Measurements from ENCODE around the gene RBM44. TPM values are rescaled to one million over a fixed set of nuclear protein-coding genes. Genes with fewer than 3 reads are reported as not detected.
A peak's percentile ranks its signal among the peaks of the same experiment; 100 is the strongest.
"Not testable (repeated sequence)": the region's sequence is repeated elsewhere in the genome, so short reads cannot be mapped to it uniquely, and the experiment has no call there.

The RBM44 gene
- under 1 TPM; 0.38 to 0.47 TPM for total RNA-seq
- long read RNA-seq: 0 reads

GRCh38 chr2:237798236-237799059, at the start of gene RBM44:
Gene RBM44 (plus strand): TSS chr2:237798779. CDS start chr2:237813610, 14,831 bp downstream.
- ATAC-seq (no peak), DNase-seq (no peak)
- intact Hi-C loops (cut with DNase I): no loop called here

GRCh38 chr2:237749002-237749401, 49.6 kb upstream of the RBM44 start:
- ATAC-seq: no peak
- intact Hi-C loops (cut with DNase I): loop anchor here in 1 of 2 donors (5.0 kb wide), 2 partner anchors 77 to 167 kb away; no protein-coding TSS in a partner anchor
- DNase-seq: no peak

DNA sequence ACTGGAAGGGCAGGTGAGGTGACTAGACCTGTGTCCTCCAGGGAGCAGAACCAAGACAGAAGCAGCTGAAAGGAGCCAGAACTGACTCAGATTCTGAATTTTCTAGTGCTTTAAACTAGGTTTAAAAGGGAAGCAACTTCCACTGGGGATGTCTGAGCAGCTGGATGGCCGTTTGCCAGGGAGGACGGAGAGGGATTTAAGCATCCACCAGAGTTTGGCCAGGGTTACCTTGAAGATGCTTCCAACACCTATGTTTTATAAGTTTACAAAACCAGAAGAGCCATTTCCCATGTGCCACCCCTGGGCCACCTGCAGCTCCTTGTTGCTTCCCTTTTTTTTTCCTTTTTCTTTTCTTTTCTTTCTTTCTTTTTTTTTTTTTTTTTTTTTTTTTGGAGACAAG, 48.6 kb upstream of the RBM44 start:
- intact Hi-C loops (cut with DNase I): loop anchor here in 1 of 2 donors (5.0 kb wide), 2 partner anchors 78 to 168 kb away; no protein-coding TSS in a partner anchor

GRCh38 chr2:237750441-237750840, 48.1 kb upstream of the RBM44 start:
- DNase-seq; ATAC-seq; intact Hi-C loops (cut with DNase I): not testable (repeated sequence)

More for the DNA sequence above, 48.6 kb upstream of the RBM44 start:
- ATAC-seq: no peak
- DNase-seq: no peak

- intact Hi-C loops (cut with DNase I): no loop called here
- ATAC-seq (peak in 1 of 2 donors; percentile 41), DNase-seq (no peak)
Observed at GRCh38 chr2:237752761-237753165, 45.8 kb upstream of the RBM44 start.

GRCh38 chr2:237754182-237754581, 44.4 kb upstream of the RBM44 start:
- ATAC-seq (peak in 1 of 2 donors; percentile 59), DNase-seq (no peak)
- intact Hi-C loops (cut with DNase I): no loop called here

- DNase-seq: no peak
- ATAC-seq: peak in 1 of 2 donors; percentile 21
- intact Hi-C loops (cut with DNase I): no loop called here
Observed at GRCh38 chr2:237754626-237755248, 43.8 kb upstream of the RBM44 start.

DNA sequence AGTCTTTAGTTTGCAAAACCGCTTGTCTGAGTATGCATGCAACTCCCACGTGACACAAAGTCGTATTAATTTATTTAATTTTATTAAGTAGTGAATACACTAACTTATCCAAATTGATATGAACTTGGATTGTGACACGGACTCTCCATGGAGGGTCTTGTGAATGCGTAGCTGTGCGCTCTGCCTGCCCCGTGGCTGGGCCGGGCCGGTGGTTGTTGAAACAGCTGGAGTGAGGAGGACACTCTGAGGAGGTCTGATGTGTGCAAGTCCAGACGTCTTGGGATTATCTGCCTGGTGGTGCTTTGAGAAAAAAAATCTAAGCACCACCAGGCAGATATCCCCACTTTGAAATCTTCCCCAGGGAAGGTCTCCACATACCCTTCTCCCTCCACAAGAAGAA, 41.0 kb upstream of the RBM44 start:
- ATAC-seq (no peak), DNase-seq (no peak)
- intact Hi-C loops (cut with DNase I): no loop called here

DNA sequence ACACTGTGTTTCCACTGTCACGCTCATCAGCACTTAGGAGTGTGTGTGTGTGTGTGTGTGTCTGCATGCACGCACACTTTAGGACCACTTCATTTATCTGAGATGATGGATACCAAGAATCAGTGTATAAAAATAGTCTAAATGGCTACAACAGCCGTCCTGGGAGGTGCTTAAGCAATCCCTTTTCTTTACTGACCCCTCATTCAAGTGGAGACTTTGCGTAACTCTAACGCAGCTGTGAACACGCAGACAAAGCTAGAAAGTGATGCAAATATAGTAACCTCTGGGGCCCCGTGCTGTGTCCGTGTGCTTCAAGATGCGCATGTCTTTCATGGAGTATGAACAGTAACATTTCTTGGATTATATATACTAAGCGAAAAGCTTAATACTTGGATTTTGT, 40.4 kb upstream of the RBM44 start:
- intact Hi-C loops (cut with DNase I): no loop called here
- DNase-seq: no peak
- peak in 1 of 2 donors; percentile 25 for ATAC-seq

GRCh38 chr2:237759176-237759575, 39.4 kb upstream of the RBM44 start:
- no peak for ATAC-seq
- intact Hi-C loops (cut with DNase I): no loop called here
- no peak for DNase-seq

GRCh38 chr2:237760506-237761502, 37.8 kb upstream of the RBM44 start:
- DNase-seq (no peak), ATAC-seq (no peak)
- intact Hi-C loops (cut with DNase I): no loop called here

- DNase-seq; intact Hi-C loops (cut with DNase I); ATAC-seq: not testable (repeated sequence)
Observed at GRCh38 chr2:237762291-237763182, 36.0 kb upstream of the RBM44 start.

DNA sequence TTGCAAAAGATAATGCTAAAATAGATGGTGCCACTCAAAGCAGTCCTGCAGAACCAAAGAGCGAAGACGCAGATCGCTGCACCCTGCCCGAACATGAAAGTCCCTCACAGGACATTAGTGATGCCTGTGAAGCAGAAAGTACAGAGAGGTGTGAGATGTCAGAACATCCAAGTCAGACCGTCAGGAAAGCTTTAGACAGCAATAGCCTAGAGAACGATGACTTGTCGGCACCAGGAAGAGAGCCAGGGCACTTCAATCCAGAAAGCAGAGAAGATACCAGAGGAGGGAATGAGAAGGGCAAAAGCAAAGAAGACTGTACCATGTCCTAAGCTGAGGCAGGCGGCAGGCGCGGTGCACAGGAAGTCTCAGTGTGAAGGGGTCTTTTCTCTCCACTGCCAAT, 34.8 kb upstream of the RBM44 start:
- no peak for DNase-seq
- ATAC-seq: peak; percentile 70 to 80
- intact Hi-C loops (cut with DNase I): no loop called here

DNA sequence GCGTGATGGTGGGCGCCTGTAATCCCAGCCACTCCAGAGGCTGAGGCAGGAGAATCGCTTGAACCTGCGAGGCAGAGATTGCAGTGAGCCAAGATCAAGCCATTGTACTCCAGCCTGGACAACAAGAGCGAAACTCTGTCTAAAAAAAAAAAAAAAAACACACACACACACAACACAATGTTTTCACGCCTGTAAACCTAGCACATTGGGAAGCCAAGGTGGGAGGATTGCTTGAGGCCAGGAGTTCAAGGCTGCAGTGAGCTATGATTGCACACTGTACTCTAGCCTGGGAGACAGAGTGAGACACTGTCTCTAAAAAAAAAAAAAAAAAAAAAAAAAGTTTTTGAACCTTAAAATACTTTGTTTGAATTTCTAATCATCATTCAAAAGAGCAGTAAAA, 33.5 kb upstream of the RBM44 start:
- DNase-seq; intact Hi-C loops (cut with DNase I); ATAC-seq: not testable (repeated sequence)

DNA sequence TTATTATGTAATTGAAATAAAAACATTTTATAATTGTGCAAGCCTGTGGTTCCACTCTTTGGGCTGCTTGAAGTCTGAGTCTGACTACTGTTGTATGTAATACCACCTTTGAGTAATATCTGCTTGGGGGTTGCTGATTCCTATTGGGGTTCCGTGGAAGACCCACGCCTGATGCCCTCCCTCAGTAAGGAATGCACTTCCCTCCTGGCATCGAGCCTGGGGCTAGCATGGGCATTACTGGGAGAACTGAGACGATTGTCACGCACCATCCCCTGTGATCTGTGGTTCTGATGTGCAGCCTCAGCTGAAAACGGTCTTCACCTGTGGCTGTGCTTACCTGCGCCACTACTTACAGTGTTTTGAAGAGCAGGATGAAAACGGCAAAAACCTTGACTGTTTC, 32.7 kb upstream of the RBM44 start:
- ATAC-seq (peak in 1 of 2 donors; percentile 17), DNase-seq (no peak)
- intact Hi-C loops (cut with DNase I): no loop called here

- peak in 1 of 2 donors; percentile 48 for ATAC-seq
- no peak for DNase-seq
- intact Hi-C loops (cut with DNase I): no loop called here
Observed at GRCh38 chr2:237766340-237766739, 32.2 kb upstream of the RBM44 start.

DNA sequence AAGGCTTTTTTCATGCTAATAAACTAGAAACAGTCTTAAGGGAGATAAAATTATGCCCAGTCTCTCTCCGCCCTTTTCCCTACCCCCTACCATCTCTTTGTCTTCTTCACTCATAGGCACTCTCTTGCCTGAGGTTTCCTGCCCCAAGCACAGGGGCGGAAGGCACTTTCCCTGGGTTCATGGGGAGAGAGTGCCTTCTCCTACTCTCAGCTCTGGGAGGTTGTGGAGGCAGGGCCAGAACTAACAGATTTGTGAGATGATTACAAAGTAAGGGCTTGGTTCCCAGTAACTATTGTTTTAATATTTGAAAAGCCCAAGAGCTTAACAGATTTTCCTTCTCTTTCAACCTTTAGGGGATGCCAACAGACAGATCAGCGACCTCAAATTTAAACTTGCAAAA, 26.1 kb upstream of the RBM44 start:
- intact Hi-C loops (cut with DNase I): no loop called here
- DNase-seq (no peak), ATAC-seq (no peak)

GRCh38 chr2:237773826-237774225, 24.8 kb upstream of the RBM44 start:
- ATAC-seq: peak; percentile 33 to 42
- no peak for DNase-seq
- intact Hi-C loops (cut with DNase I): no loop called here
